CD4-positive, alpha-beta T cell treated with Interleukin-1 beta for 1 hour (primary cell): ENCODE measurements around the gene TBXAS1.

Source experiments
- DNase-seq, 2 donors: peaks; one replicate each; pipeline ENCODE4 v3.0.0-alpha.2; 2020 to 2022

The TBXAS1 gene

DNA sequence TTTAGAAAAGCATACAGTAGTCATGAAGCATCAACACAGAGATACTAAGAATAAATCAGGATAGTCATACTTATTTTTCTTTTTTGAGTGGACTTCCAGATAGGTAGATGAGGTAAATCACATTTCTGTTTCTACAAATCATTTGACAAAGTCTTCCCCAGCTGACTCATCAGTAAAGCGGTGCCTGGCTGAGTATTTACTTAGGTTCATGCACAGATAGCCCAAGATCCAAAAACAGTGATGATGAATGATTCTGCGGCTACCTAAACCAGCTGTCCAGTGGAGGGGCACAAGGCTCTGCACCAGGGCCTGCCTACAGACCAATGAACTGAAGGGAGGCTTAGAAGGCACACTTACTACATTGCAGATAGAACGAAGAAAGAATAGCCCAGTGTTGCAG, 120.6 kb downstream of the TBXAS1 start:
- no peak for DNase-seq

DNA sequence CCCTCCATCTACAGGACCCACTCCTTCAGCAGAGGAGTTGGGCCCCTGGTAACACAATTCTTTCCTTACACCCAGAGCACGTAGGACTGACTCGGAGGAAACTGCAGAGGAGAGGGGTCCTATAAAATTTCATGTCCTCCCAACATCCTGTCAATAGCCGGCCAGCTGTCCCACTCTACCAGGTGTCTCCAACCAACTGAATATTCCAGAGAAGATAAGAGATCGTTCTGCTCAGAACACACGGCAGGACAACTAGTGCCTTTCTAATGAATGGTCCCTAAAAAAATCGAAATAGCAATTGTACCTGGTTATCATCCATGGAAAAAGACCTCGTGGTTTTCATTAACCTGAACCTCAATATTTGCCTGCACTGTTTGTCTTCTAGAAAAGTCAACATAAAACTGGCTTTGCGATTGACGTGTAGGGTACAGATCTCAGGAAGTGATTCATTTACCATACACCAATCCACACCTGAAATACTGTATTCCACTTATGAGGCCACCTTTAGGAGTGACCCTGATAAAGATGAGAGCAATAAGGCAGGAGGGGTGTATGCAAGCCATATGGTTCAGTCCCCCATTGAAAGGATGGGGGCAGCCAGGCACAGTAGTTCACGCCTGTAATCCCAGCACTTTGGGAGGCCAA, 121.9 kb downstream of the TBXAS1 start:
- no peak for DNase-seq

DNA sequence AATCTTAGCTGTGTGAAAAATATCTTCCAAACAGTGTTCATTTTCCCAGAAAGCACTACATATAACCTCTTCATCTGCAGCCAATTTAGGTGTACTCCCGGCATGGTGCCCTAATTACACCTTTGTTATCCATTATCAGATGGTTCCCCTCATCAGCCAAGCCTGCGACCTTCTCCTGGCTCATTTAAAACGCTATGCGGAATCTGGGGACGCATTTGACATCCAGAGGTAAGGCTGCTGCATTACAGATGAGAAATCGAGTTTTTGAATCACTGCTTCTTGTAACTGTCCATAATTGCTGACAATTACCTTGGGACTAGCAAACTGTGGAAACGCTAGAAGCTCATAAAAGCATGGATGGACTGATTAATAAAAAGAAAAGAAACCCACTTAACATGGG, 124.2 kb downstream of the TBXAS1 start:
- DNase-seq, result no peak

DNA sequence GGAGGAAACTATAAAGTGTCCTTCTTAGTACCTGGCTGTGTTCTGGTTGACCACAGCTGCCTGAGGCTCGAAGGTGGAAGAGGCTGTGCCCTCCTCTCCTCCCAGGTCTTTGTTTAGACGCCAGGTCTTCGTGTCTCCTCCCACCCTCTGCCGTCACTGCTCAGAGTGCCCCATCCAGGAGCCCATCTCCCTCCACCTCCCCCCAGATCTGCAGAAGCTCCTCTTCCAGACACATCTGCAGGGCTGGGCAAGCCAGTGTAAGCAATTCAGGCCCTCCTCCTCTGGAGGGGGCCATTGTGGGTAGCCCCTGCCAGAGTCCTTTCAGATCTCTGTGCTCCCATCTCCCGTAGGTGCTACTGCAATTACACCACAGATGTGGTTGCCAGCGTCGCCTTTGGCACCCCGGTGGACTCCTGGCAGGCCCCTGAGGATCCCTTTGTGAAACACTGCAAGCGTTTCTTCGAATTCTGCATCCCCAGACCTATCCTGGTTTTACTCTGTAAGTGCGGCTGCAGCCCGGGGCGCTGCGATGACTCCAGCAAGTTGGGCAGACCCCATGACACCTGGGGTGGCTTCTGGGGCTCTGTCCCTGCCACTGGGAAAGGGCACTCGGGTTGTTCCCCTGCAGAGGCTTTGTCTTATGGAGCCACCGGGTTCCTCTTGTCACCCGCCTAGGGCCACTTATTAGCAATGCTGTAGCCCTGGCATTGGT, 126.2 kb downstream of the TBXAS1 start:
- DNase-seq, result no peak

DNA sequence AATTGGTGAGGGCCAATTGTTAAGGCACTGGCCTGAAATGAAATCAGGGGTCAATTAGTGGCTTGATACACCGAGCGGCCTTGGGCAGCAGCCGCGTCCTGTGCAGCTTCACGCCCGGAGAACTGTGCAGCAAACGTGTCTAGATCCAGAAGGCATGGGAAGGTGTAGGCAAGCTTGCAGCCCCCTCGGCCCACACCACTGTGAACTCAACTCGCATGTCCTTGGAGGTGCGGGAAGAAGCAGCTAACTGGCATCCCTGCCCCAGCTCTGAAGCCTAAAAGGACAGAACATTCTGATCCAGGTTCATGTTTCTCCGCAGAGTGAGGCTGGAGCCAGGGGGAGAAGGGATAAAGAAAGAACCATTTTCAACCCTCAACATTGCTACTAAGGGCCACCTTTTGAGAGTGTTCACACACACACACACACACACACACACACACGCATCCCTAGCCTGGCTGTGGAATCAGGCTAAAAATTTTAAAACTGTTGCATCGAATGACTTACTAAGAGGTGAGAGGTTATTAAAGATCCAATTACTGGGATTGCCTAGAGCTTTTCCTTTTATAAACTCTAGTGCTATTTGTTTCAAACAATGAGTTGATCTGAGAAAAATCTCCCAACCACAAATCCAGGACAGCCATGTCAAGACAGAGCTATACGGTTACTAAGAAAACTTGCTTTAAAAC, 129.7 kb downstream of the TBXAS1 start:
- no peak for DNase-seq

DNA sequence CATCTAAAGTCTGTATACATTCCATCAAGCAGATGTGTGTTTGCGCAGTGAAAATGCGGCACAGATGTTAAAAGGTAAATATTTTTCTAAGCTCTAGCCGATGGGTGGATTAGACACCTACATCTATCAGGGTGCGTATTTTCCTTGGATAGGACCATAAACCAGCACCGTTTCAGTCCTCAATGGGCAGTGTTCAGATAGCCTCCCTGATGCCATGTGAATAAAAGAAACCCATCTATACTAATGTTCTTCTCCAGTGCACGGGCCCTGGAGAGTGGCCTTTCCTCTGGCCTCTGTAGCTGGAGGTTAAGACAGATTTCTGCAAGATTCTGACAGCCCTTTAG, 130.2 kb downstream of the TBXAS1 start:
- DNase-seq, result no peak

DNA sequence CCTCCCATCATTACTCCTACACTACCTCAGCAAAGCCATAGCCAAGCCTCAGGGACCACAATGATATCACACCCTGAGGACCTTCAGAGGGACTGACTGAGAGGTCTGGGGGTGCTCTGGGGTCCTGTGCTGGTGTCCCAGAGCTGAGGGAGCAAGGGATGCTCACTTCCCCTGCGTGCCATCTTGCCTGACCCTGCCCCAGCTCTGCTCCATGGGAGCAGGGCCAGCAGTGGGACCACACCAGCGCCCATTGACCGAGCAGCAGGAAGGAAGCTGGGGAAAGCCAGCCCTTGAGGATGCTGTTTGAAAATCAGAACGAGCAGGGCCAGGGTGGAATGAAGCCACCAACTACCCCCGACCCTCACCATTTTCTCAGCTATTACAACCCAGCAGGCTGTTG, 130.7 kb downstream of the TBXAS1 start:
- no peak for DNase-seq

DNA sequence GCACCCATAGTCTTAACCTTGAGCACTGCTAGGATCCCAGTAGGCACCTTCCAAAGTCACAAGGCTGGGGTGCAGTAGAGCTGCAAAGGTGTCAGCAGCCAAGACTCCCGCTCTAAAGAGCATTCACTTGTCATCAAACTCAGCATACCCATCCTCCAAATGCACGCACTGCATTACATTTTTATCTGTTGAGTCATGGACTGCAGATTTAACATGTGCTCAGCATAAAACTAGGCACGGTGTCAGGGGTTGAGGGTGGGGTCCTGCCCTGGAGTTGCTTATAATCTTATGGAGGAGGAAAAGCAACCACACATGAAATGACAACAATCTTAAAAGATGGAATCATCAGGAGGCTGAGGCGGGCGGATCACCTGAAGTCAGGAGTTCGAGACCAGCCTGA, 131.1 kb downstream of the TBXAS1 start:
- no peak for DNase-seq

DNA sequence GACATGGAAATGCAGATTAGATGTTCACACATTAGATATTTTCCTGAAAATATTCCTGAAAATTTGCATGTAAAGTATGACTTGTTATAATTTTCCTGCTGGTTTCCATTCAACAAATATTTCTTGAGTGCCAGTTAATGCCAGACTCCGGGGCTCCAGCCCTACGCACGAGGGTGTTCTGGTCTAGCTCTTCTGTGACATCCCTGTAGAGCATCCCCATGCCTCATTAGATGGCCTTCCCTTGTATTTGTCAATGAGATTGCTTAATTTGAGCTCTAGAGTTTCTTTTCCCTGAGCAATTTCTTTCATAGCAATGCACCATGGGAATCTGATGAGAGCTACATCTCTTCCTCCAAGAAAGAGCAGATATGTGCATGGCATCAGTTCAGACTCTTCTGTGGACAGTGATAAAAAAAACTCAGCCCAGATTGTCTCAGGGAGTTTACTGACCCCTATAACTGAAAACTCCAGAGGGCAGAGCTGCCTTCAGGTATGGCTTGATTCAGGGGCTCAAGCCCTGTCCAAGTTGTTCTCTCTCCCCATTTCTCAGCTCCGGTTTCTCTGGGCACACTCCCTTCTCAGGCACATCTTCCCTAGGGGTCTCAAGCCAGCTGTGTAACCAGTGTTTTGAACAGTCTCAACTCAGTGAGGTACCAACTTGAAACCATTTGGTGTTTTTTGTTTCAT, 137.0 kb downstream of the TBXAS1 start:
- DNase-seq, result no peak

DNA sequence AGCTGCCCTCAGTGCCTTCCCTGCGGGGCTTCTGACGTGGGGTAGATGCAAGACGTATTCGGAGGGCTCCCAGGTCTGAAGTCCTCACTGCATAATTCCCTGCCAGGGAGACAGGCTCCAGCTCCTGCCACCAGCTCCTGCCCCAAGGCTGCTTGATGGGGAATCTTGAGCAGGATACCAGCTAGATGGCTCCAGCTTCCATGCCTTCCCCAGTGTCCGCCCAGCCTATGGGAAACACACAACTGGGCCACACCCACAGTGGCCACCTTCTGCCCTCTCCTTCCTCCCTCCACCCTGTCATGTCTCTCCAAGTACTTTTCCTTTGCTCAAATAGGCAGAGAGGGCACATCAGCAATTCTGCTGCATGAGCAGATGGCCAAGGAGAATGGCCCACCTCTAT, 137.9 kb downstream of the TBXAS1 start:
- DNase-seq, result no peak

DNA sequence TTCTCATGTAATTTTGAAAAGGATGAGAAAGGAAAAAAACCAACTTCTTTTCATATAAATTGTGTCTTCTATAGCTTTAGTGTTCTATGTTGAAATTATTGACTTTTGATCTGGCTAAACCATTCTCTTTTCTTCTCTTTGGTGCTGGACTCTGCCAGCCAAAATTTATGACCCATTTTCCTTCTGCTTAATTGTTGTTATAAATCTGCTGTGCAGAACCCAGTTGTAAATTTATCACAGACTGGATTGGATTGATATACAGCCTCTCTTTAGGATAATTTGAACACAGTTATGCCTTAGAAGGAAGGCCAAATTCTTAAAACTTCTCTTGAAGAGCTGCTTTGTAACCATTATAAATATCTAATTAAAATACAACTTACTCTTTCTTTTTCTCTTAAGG, 139.9 kb downstream of the TBXAS1 start:
- DNase-seq, result no peak

DNA sequence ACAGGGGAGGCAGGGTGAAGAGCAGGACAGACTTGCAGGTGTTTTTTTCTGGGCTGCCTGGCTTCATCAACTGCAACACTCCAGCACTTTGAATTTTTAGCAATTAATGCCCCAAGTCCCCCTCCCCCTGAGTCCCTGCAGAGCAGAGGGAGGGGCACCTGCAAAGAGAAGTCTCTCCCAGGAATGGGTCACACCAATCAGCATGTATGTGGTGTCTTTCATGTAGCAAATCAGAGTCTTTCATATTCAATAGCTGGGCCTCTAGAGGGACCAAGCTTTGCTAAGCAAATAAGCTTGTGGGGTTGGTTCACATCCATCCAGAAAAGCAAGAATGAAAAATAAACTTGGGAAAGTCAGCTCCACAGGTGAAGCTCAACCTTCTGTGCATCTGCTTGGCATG, 143.0 kb downstream of the TBXAS1 start:
- DNase-seq, result no peak

DNA sequence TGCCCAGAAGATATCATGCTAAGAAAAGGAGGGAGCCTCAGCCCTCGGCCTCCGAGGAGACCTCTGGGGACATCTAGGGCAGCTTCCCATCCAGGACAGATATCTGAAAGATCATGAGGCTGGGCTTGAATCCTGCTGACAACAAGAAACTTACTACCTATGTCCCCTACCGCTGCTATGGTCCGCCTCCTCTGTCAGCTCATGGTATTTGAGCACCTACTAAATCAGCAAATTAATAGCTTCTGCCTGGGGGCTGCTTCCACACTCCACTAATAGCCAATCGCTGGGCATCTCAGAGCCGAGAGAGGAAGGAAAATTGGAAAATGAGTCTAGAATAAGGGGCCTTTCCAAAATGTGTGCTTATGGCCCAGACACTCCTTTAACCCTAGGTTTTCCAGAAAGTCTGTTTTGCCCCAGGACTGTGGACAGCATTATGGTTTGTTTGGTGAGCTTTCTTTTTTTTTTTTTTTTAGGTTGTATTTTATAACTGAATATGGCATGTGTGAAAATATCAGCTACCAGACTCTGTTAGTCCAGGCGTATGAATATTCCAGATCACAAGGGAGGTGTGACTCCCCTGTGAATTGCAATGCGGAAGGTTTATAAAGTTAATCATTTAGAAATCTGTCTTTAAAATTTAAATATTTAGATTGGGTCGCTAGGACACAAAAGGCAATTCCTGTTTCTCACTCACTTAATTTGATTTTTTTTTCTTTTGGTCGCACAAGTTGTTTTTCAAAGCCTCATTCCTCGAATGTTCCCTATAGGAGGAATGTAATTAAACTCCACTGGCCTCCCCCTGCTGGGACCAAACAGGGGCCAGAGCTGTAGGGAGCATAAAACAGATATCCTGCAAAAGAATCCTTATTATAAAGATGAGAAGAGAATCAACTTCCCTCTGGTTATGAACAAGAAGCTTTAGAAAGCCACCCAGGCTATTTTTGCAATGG, 144.3 kb downstream of the TBXAS1 start:
- no peak for DNase-seq

DNA sequence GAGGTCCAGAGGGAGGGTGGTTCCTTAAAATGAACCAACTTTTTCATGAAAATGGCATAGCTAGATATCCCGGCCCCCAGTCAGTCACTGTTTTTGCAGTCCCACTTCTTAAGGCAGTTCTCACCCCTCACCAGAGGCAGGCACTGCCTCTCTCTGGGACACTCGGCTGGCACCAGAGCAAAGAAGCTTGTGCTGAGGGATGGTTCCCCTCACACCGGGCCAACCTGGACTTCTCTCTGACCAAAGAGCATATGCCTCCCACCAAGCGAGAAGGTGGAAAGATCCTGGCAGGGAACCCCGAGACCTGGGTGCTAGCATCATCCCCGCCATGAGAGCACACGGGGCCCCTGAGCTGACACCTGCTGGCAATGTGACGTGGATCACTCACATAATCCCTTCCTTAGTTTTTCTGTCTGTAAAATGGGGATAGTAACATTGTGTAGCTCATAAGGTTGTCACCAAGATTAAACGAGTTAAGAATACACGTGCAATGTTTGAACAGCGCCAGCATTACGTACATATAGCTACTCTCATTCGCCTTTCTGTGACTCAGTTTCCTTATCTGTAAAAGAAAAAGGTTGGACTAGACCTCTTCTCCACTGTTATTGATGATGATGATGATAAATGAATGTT, 145.2 kb downstream of the TBXAS1 start:
- no peak for DNase-seq

DNA sequence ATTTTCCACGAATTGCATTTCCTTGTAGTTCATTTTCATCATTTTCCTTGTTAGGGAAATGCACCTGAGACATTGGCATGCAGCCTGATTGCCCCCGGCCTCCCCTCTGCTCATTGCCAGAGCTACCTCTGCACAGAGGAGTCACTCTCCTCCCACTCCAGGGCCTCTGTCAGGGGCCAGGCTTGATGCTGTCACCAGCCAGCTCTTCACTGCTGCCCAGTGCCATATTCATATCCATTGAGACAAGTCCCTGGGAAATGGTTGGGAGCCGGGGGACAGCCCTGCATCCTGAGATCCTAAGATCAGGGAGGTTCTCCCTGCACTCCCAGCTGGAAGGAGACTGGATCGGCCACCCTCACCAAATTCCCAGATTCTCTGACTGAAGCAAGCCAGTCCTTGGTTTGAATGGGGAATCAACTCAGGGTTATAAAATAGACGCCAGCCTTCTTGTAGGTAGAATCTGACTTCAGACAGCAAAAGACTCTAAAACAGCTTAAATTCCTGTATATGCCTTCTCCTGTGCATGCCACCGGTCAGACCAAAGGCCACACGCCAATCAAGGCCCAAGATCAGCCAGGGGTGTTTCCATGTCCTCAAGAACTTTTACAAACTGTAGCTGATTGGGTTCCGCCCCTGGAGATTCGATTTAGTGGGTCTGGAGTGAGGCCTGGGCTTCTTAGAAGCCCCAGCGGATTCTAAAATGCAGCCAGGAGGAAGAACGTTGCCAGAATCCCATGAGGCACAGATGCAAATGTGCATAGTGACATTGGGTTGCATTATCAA, 147.2 kb downstream of the TBXAS1 start:
- no peak for DNase-seq

DNA sequence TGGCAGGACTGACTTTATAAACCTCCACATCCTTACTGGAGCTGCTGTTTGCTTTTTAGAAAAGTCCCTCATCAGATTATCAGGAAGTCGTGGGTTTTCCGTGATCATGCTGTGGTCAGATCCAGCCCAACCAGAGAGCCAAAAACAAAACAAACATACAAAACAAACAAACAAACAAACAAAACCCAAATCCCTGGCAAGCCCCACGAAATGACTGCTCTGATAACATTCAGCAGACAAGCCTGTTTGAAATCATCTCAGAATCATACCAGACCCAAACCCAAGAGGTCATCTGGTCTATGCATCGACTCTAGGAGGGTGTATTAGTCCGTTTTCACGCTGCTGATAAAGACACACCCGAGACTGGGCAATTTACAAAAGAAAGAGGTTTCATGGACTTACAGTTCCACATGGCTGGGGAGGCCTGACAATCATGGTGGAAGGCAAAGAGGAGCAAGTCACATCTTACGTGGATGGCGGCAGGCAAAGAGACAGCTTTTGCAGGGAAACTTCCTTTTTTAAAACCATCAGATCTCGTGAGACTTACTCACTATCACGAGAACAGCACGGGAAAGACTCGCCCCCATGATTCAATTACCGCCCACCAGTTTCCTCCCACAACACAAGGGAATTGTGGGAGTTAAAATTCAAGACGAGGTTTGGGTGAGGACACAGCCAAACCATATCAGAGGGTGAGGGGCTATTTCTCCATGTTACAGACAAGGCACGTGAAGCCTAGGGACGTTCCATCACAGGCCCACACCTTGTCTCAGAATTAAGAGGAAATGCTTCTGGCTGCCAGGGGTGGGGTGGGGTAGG, 148.0 kb downstream of the TBXAS1 start:
- DNase-seq, result no peak

DNA sequence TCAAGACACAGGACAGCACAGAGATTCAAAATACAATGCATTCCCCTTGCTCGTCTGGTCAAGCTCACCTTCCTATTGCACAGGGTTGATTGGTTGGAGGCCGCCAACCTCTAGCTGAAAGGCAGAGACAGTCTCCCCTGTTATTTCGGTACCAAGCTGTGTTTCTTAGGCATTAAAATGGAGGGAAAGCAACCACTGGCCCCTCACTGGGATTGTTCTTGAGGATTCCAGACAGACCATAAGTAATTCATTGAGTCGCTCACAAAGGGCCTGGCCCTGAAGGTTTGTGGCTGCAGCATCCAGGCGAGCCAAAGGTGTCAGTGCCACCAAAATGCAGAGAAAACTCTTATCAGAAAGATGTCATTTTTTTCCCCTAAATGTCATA, 152.4 kb downstream of the TBXAS1 start:
- DNase-seq, result no peak

DNA sequence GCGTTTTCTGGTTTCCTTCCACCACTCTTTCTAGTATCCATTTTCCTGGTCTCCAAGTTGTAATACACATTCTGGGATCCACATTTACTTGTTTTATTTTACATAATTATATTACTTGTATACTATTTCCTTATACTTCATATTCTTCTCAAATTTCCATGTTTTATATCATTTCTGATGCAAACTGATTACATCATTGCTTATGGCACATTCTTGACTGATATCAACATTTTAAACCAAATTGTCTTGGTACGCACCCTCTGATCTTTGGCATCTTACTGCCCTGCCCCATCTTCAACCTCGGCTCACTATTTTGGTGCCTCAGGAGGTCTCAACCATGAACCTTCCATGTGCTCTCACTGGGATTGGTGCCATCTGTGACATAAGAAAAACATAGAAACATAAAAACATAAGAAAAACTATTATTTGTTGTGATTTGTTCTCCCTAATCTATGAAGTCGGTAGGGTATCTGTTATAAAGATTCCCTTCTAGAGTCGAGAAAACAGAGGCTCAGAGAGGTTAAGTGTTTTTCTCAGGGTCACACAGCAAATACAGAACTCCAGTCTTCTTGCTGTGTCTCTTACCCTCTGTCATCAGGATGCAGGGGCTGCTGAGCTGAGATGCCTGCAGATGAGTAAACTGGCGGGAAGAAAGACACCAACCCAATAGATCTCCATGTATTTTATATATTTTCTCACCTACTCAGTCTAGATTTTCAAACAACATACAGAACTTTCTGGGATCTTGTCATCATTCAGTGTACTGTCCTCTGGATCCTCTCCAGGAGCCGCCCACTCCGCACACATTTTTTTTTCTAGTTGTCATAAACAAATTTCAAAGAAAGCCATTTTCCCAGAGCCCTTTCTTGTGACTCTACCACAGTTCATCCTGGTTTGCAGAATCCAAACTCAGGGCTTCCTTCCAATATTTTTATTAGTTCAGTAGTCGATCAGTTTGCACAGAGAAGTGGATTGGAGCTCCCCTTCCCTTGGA, 154.2 kb downstream of the TBXAS1 start:
- no peak for DNase-seq
